HL-60/S4 treated with retinoic acid at 250 ng/mL for 4 days and 3 days (cell line): Measurements from ENCODE around the gene AGFG2.
"Not testable (repeated sequence)": the region's sequence is repeated elsewhere in the genome, so short reads cannot be mapped to it uniquely, and the experiment has no call there.

ENCODE experiments used
- in situ Hi-C: fragments of 300-500 bp; cut with MboI; formaldehyde crosslinking; loops from 2 replicates; pipeline ENCODE4 v1.7.0; 2022; ENCODE audit warnings: low sequenced_read_pairs

AGFG2 gene

DNA sequence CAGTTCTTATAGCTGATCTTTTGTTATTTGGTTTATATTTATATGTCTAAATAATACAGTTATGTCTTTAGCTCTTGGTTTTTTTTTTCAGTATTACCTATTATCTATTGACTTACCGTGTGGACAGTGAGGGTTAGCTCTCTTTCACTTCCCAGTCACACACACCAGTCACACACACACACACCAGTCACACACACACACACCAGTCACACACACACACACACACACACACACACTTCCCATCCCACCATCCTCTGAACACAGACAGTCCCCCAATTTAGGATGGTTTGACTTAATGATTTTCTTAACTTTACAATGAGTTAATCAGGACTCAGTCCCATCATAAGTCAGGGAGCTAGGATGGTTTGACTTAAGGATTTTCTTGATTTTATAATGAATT lies 18.9 kb upstream of the AGFG2 start:
- in situ Hi-C loops, result no loop called here

DNA sequence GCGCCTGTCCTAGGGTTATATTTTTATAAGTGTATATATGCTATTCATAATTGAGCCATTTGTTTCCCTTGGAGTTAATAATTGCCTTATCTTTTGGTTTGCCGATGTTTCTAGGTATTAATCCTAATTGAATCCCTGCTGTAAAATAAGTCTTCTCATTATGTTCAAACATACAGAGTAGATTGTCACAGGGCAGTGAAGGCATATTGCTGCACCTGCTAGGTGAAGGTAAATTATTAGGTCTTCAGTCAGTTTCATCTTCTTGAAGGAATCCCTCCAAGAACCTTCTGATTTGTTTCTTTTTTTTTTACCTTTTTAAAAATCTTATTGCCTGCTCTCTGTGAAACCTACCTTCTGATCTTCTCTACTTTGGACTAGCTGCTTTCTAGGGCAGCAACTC lies 17.9 kb upstream of the AGFG2 start:
- in situ Hi-C loops, result no loop called here

DNA sequence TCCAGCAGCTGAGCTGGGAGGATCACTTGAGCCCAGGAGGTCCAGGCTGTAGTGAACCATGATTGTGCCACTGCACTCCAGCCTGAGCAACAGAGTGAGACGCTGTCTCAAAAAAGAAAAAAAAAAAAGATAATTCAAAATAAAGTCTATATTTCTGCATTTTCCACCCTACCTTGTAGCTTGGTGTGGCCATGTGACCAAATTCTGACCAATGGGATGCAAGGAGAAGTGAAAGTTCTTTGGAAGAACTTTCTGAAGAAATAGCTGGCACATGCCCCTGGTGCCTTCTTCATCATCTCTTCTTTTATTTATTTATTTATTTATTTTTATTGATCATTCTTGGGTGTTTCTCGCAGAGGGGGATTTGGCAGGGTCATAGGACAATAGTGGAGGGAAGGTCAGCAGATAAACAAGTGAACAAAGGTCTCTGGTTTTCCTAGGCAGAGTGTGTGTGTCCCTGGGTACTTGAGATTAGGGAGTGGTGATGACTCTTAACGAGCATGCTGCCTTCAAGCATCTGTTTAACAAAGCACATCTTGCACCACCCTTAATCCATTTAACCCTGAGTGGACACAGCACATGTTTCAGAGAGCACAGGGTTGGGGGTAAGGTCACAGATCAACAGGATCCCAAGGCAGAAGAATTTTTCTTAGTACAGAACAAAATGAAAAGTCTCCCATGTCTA lies 17.0 kb upstream of the AGFG2 start:
- in situ Hi-C loops, result not testable (repeated sequence)

DNA sequence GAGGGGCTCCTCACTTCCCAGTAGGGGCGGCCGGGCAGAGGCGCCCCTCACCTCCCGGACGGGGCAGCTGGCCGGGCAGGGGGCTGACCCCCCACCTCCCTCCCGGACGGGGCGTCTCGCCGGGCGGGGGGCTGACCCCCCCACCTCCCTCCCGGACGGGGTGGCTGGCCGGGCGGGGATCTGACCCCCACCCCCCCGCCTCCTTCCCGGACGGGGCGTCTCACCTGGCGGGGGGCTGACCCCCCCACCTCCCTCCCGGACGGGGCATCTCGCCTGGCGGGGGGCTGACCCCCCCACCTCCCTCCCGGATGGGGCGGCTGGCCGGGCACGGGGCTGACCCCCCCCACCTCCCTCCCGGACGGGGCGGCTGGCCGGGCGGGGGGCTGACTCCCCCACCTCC lies 15.8 kb upstream of the AGFG2 start:
- in situ Hi-C loops, result not testable (repeated sequence)

DNA sequence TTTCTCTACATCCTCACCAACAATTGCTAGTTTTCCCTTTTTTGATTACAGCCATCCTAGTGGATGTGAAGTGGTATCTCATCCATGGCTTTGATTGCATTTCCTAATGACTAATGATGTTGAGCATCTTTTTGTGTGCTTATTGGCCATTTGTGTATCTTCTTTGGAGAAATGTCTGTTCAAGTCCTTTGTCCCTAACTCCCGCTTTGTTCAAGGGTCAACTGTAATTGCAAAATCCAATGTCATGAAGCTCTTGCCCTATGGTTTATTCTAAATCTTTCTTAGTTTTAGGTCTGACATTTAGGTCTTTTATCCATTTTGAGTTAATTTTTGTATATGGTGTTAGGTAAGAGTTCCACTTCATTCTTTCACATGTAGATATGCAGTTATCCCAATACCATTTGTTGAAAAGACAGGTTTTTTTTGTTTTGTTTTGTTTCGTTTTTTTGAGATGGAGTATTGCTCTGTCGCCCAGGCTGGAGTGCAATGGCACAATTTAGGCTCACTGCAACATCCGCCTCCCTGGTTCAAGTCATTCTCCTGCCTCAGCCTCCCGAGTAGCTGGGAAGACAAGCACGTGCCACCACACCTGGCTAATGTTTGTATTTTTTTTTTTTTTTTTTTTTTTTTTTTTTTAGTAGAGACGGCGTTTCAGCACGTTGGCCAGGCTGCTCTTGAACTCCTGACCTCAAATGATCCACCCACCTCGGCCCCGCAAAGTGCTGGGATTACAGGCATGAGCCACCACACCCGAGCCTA lies 10.7 kb upstream of the AGFG2 start:
- in situ Hi-C loops, result not testable (repeated sequence)

DNA sequence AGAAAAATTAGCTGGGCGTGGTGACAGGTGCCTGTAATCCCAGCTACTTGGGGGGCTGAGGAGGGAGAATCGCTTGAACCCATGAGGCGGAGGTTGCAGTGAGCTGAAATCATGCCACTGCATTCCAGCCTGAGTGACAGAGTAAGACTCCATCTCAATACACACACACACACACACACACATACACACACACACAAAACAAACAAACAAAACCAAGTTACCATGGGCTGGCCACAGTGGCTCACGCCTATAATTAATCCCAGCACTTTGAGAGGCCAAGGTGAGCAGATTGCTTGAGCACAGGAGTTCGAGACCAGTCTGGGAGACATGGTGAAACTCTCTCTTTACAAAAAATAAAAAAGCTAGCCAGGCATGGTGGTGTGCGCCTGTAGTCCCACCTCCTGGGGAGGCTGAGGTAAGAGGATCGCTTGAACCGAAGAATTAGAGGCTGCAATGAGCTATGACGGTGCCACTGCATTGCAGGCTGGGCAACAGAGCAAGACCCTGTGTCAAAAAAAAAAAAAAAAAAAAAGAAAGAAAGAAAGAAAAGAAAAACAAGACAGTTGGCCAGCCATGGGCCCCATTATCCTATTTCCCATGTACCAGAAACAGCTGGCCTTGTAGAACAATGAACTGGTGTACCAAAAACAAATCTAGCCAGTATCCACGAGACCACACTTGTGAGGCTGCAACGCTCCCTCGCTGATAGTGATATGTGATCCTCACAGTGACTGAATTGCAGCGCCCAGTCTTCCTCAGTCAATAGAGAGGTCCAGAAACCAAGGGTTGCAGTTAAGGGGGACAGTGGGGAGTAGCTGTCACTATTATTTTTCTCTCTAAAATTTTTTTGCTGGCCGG lies 6.6 kb upstream of the AGFG2 start:
- in situ Hi-C loops, result no loop called here

DNA sequence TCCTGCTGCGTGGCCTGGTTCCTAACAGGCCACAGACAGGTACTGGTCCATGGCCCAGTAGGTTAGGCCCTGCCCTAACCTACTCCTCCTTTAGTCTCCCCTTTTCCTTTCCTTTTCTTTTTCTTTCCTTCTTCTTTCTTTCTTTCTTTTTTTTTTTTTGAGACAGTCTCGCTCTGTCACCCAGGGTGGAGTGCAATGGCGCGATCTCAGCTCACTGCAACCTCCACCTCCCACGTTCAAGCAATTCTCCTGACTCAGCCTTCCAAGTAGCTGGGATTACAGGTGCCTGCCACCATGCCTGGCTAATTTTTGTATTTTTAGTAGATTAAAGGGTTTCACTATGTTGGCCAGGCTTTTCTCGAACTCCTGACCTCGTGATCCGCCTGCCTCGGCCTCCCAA lies 3.0 kb upstream of the AGFG2 start:
- in situ Hi-C loops, result not testable (repeated sequence)

DNA sequence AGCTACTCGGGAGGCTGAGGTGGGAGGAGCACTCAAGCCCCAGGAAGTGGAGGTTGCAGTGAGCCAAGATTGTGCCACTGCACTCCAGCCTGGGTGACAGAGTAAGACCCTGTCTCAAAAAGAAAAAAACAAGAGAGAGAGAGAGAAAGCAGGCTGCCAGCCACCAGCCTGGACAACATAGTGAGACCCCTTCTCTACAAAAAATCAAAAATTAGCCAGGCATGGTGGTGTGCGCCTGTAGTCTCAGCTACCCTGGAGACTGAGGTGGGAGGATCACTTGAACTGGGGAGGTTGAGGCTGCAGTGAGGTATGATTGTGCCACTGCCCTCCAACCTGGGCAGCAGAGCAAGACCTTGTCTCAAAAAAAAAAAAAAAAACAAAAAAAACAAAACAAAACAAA lies 2.3 kb upstream of the AGFG2 start:
- in situ Hi-C loops, result not testable (repeated sequence)

DNA sequence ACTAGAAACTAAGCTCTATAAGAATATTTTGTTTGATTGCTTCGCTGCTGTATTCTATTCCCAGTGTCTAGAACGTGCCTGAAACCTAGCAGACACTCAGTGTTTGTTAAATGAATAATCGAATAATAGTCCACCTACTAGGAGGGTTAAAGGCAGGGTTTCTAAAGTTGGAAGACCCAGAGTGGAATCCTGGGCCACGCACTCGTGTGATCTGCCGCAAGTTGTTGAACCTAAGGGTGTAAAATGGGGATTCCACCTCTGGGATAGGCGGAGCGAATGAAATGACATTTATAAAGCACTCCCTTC lies 702 bp upstream of the AGFG2 start:
- in situ Hi-C loops, result no loop called here

DNA sequence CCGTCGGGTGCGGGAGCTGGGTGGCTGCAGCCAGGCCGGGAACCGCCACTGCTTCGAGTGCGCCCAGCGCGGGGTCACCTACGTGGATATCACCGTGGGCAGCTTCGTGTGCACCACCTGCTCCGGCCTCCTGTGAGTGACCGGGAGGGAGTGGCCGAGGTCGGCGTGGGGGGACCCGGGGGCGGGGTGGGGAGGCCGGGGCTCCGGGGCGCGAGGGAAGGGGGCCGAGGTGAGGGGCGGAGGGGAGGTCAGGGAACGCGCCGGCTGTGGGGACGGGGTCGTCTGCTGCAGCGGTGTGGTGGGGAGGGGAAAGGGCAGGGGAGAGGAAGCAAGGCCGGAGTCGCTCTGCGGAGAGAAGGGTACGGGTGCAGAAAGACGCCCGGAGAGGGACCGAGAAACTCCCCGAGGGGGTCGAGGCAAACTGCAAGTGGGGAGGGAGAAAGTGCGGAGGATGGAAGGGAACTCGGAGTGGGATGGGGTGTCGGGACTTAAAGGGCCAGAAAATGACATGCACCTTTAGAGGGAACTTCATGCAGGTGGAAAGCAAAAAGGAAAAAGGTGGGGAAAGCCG lies 518 bp downstream of the AGFG2 start:
- in situ Hi-C loops, result no loop called here

DNA sequence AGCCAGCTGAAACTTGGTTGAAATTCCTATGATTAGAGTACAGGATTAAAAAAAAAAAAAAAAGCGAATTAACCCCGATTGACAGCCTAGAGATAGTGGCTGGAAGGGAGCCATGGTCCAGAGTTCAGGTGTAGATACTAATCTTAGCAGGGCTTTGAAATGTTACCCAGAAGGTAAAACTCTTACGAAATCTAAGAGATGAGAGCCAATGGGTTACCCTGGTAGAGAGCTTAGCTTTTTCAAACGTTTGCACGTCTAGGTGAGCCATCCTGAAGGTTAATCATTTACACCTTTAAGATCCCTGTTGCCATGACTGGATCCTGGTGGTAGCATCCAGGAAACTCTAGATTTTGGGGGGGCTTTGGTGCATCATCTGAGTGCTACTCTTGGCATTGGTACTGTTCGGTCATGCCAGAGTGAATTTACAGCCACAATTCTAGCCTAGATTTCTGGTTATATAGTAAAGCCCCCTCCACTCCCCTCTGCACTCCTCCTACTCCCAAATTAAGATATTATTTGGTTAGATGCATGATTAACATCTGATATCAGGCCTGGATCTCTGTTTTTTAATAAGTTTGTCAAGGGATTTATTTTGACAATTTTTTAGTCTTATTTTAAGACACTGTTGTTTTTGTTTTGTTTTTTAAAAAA lies 1.2 kb downstream of the AGFG2 start:
- in situ Hi-C loops, result no loop called here

DNA sequence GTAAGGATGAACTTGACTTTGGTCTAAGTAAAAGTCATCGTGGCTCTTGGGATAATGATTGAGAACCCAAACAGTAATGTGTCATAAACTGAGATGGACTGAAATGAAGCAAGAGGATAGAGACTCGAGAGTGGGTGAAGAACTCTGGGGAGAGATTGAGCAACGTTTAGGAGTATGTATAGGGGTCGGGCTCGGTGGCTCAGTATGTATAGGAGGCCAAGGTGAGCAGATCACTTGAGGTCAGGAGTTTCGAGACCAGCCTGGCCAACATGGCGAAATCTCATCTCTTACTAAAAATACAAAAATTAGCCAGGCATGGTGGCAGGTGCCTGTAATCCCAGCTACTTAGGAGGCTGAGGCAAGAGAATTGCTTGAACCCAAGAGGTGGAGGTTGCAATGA lies 2.3 kb downstream of the AGFG2 start:
- in situ Hi-C loops, result not testable (repeated sequence)

DNA sequence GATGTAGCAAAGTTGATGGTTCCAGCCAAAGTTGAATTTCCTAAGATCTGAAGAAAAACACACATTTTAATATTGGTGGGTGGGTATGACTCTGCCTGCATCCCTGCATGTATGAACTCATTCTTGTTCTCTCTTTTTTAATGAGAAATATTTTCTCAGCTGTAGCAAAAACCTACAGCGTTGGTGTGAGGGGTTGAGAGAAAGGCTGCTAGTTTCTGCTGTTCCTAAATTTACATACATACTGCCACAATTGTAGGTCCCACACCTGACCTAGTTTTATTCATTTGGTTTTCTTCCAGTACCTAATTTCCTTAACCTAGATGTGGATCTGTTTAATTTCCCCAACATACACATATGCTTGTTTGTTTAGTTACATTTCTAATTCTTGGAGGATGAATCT lies 4.6 kb downstream of the AGFG2 start:
- in situ Hi-C loops, result no loop called here

DNA sequence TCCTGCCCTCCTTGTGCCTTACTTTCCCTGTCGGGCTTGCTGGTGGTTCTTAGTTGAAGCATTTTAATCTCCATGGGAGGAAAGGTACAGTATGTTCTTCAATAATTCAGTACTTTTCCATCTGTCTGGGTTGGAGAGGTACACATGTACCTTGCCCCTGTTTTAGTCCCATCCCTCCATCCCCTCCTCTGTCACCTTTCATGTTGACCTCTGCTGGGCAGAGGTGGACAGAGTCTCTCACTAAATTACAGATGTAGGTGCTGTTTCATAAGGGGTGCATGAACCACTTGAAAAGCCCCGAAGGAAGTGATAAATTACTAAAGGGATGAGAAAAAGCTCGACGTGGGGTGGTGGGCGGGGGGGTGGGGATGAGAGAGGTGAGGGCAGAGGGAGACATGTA lies 5.4 kb downstream of the AGFG2 start:
- in situ Hi-C loops, result no loop called here

DNA sequence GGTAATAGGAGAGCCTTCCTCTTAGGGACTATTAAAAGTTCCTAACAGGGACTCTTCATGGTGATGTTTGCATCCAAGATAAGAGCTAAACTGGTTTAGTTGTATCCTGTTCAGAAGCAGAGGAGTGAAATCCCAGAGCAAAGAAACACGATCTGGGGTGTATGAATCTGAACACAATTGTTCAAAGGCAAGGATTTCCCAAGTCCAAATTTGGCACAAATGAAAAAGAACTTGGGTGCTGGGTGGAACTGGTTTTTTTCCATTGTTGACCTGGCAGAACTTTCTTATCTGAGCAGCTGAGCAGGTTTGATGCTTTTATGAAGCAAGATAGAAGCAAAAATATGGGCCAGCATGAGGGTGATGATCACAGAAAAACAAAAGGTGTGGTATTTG lies 6.0 kb downstream of the AGFG2 start:
- in situ Hi-C loops, result no loop called here

DNA sequence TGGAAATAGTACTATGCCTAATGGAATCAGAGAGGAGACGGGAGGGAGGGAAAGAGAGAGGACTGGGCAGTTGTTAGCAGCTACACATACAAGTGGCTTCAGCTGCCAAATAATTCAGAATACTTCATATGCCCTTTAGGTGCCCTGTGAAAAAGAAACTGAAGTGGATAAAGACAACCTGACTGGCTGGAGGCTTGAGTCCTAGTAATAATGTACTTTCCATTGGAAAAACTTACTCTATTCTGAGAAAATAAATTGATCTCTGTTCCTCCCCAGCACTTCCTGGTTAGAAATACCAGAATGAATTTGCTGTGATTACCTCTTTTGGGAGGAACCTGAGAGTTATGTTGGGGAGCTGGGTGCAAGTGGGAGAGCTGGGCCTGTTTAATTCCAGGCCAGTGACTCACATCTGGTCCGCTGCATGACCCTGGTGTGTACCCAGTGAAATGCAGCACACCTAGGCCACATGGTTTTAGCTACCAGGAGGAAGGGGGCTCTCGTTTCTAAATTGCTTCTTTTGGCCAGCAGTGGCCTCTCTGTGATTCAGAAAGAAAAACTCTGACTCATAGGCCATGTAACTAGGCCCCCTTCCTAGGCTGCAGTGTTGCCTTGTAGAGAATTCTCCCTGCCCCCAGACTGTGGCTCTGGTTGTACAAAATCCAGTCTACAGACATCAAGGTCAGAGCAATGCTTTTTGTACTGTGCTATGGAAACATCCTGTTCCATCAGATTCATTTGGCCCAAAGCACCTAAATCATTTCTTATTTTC lies 6.5 kb downstream of the AGFG2 start:
- in situ Hi-C loops, result no loop called here

DNA sequence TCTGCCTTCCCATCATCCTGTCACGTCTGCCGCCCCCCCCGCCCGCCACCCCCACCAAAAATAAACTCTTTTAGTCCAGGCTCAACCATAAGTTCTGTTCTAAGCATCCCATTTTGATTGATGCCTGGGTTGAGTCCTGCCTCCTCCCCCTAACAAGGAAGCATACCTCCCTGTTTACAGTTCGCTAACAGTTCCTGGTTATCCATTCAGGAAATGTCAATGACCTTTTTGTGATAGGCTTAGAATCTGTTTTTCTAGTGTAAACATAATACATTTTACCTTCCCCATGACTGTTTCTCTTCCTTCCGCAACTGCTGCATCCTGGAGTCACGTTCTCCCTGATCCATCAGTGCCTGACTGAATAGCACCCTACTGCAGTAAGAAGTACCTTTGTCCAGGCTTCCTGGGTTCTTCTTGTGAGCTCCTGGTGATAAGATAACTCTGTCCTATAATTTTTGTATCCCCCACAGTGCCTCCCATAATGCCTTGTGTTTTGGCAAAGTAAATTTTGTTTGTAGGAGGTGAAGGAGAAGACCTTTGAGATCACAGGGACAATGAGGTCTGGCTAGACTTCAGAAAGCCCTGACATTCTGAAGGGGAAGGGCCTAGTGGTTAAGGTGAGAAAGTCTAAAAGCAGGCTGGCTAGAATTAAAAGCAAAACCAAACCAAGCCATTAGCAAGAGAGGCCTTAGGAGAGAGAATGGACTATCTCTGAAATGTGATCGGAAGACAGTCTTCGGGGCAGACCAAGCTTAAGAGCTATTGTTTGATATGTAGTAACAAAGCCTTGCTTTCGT lies 7.3 kb downstream of the AGFG2 start:
- in situ Hi-C loops, result no loop called here

DNA sequence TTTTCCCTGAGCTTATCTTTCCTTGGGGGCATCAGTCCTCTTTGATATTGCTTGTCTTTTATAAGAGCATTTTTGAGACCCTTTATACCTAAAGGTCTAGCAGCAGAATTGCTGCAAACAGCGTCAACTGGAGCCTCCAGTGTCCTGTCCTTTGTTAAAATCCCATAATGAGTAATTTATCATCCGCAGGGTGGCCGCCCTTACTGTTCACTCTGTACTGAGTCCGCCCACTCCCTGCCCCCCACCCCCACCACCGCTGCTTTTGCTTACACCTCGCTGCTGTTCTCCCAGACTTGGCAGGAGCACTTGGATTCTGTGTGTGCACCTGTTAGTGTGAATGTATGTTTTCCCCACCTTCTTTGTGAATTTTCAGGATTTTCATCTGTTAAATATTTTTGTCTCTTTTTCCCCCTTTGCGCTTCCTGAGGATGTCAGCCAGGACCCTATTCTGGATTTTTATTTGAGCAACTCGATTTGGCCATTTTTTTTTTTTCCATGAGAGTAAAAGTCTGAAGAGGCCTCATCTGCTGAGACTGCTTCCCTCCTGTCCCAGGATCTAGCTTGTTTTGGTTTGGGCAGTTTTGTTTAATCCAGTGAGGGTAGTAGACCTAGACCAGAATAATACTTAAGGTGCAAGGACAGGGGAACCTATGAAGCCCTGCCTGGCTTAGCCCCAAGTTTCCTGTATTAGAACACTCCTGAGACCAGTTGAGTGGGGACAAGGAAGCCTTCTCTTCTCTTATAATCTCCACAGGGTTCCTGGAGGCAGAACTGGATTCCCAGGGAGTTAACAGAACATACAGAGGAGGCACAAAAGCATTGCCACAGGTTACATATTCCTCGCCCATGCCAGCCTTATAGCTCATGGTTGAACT lies 8.2 kb downstream of the AGFG2 start:
- in situ Hi-C loops, result no loop called here

DNA sequence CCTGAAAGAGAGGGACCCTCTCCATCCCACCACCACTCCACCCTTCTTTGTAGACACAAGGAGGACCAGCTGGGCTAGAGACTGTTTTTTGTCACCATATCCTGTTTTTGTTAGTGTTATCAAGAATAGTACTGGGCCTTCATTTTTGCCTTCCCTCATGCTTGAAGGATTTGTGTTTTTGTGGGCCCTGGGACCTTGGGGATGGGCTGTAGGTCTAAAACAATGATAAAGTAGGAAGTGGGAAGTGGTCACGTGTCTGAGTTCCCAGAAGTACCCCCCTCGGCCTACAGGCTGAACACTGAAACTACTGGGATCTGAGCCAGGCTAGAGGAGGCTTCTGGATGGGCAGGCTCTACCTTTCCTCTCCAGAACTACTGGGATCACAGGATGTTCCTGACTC lies 8.9 kb downstream of the AGFG2 start:
- in situ Hi-C loops, result no loop called here
